Activated T-cell treated with anti-CD3 and anti-CD28 coated beads, Interleukin-2, amount 50 U/mL, for 48 hours (primary cell): ENCODE data around the gene CARD10.

Experiments
- DNase-seq, 2 experiments: peaks; one replicate each; pipeline ENCODE4 v3.0.0-alpha.2; 2020

CARD10 gene, protein sequence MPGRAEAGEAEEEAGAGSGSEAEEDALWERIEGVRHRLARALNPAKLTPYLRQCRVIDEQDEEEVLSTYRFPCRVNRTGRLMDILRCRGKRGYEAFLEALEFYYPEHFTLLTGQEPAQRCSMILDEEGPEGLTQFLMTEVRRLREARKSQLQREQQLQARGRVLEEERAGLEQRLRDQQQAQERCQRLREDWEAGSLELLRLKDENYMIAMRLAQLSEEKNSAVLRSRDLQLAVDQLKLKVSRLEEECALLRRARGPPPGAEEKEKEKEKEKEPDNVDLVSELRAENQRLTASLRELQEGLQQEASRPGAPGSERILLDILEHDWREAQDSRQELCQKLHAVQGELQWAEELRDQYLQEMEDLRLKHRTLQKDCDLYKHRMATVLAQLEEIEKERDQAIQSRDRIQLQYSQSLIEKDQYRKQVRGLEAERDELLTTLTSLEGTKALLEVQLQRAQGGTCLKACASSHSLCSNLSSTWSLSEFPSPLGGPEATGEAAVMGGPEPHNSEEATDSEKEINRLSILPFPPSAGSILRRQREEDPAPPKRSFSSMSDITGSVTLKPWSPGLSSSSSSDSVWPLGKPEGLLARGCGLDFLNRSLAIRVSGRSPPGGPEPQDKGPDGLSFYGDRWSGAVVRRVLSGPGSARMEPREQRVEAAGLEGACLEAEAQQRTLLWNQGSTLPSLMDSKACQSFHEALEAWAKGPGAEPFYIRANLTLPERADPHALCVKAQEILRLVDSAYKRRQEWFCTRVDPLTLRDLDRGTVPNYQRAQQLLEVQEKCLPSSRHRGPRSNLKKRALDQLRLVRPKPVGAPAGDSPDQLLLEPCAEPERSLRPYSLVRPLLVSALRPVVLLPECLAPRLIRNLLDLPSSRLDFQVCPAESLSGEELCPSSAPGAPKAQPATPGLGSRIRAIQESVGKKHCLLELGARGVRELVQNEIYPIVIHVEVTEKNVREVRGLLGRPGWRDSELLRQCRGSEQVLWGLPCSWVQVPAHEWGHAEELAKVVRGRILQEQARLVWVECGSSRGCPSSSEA

GRCh38 chr22:37519268-37520195 lies at the start of gene CARD10:
Gene CARD10 (minus strand): TSS chr22:37519415. CDS start chr22:37519200, 215 bp downstream.
- DNase-seq = no peak

GRCh38 chr22:37568448-37569008 lies 49.3 kb upstream of the CARD10 start:
- DNase-seq = no peak

GRCh38 chr22:37568012-37568411 lies 48.8 kb upstream of the CARD10 start:
- no peak for DNase-seq

DNA sequence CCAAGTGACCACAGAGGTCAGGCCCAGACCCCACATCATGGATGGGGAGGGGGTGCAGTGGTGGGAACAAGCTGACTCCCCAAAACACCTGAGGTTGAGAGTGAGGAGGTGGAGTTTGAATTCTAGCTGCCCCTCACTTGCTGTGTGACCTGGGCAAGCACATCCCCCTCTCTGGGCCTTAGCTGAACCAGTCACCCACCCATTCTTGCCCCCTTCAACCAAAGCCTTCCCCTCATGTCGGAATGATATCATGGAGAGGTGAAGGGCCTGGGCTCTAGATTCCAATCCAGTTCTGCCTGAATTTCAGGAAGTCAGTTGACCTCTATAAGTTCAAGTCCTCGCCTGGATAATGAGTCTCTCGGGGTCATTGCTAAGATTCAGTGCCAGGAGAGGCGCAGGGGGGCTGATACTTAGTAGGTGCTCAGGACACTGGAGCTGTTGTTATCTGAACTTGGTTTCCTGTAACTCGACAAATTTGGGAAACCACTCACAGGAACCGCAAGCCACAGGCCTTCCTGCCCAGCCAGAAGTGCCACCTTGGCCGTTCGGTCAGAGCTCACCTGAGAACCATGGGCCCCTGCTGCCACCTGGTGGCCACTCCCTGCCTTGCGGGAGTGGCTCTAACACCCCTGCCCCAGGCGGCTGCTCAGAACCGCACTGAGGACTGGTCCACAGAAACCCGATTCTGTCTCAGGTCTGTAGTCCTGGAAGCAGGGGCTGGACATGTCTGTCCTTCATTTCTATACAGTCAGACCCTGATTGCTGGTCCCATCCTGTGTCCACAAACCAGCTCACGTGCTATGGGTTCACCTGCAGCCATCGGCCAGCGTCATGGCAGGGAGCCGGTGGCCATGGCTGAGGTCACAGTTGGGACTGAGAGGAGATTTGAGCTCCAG lies 47.9 kb upstream of the CARD10 start:
- peak; percentile 96 for DNase-seq

- peak; percentile 52 to 59 for DNase-seq
Measured at GRCh38 chr22:37566329-37566837, 47.2 kb upstream of the CARD10 start.

DNA sequence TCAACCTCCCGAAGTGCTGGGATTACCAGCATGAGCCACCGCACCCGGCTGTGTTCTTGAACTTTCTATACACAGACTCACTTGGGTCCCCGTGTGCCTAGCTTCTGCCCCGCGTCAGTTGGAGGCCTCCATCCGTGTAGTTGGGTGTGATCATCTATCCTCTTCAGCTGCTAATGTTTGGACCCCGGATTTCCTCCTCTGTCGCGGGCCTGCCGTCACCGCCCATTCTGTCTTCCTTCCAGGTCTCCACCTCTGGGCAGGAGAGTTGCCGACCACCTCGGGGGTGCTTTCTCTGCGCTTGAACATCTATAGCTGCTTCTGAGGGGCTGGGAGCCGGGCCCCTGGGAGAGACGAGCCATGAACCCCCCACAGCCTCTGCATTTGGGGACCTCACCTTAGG lies 46.6 kb upstream of the CARD10 start:
- no peak for DNase-seq

DNA sequence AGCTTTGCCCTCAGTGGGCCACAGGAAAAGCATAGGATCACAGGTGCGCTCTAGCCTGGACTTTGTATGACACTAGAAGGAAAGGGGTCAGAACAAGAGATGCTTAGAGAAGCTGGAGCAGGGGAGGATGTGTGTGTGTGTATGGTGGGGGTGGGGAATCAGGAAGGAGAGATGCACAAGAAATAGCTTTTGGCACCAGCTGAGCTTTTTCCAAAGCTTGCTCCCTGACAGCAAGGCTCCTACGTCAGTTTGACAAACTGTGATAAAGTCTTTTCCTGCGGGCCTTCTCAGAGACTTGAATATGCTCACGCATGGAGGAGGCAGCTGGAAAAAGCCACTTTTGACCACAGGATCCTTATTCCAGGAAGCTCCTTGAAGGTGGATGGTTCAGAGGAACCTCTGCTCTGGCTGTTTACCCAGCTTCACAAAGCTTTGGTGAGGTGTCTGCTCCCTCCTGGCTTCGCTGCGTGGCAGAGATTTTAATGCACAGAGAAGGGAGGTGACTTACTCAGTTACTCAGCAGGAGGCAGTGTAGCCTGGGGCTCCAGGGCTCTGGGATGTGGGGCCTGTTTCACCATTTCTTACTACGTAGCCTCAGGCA lies 45.0 kb upstream of the CARD10 start:
- no peak for DNase-seq

DNA sequence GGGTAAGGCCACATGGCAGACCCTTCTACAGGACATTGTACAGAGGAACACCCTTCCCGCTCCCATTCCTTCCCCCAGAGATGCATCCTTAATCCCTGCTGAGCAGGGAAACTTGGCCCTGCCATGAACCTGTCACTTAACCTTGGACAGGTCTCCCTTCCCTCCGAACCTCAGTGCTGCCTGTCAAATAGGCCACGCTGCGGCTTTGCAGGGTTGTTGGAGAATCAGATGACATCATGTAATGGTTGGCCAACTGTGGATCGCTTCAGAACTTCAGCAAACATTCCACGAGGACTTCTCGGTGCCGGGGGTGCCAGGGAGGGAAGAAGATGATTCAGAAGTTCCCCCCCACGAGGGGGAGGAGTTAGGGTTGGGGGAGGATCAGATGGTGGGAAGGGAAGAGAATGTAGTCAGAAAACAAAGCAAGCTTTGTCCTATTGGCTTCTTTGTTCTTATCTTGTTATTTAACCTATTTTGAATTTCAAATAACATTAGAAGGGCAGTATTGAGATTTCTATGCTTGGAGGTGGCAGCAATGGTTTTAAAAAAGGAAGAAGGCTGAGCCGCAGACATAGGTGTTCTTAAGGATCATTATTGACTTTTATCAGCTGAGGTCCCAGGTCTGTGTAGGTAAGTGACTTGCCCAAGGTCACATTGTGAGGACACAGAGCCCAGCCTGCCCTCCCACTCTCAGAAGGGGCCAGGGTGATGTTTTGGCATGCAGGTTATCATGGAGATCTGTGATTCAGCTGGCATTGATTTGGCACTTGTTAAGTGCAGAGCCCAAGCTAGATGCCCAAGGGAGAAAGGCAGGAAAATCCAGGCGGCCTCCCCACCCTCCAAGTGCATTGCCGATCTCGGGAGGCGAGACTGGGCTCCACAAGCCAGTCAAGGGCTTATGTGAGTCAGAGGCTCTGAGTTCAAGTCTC lies 44.2 kb upstream of the CARD10 start:
- no peak for DNase-seq

GRCh38 chr22:37562049-37562875 lies 43.0 kb upstream of the CARD10 start:
- no peak for DNase-seq

GRCh38 chr22:37561212-37562048 lies 42.2 kb upstream of the CARD10 start:
- peak; percentile 93 to 95 for DNase-seq

- no peak for DNase-seq
Measured at GRCh38 chr22:37560608-37561211, 41.5 kb upstream of the CARD10 start.

DNA sequence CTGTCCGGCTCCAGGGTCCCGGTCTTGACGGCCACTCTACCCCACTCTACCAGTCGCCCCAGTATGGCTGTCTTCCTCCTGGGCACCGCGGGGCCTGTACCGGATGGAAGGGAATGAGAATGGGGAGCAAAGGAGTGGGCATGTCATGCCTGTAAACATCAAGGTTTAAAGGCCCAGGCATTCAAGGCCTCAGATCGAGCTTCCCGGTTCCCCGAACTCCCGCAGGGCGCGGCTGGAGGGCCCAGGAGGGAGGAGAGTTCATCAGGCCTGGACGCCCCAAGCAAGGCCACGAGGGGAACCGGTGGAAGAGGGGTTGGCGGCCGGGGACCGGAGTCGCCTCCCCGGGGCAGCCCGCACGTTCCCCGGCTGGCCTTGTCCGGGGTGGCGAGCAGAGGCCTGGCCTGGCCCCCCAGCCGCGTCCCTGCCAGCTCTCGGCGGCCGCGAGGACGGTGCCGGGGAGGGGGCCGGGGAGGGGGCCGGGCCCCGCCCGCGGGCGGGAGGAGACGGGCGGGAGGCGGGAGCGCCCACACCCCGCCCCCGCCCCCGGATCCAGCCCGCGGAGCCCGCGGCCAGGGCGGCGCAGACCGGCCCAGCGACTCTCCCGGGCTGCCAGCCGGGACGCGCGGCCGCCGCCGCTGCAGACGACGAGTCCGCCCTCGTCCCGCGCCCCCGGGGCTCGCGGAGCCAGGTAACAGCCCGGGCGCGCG lies 40.8 kb upstream of the CARD10 start, which contains the start of gene CDC42EP1:
CDC42EP1 (plus strand) TSS at position 580 of the 707 bp plus-strand sequence. CDS start 5,870 bp downstream, outside the sequence.
- no peak for DNase-seq

DNA sequence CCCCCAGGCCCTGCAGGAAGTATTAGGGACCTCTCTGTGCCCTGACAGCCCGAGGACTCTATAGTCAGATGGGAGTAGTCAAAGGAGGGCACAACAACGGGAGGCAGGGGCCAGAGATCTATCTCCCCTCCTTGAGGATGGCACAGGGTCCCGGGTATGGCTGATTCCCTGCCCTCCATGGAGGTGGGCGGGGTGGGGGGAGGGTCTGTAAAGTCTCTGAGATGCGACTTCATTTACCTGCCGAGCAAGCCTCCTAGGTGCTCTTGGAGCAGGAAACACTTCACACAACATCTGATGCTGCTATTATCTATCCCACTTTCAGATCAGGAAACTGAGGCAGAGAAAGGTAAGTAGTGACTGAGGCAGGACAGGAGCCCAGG lies 40.3 kb upstream of the CARD10 start:
- DNase-seq = no peak

DNA sequence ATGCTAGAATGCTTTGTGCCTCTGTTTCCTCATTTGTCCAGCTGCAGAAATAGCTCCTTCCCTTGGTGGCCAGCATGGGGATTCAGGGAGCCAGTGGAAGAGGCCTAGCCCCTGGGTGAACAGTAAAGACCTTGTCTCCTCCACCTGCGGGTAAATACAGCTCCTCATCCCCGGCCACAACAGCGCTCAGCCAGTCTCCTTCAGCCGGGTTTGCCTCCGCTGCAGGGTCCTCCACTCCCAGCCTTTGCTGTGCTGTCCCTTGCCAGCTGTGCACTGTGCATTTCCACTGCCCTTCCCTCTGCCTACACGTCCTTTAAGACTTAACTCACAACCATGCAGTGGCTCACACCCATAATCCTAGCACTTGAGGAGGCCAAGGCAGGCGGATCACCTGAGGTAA lies 39.6 kb upstream of the CARD10 start:
- DNase-seq = no peak

DNA sequence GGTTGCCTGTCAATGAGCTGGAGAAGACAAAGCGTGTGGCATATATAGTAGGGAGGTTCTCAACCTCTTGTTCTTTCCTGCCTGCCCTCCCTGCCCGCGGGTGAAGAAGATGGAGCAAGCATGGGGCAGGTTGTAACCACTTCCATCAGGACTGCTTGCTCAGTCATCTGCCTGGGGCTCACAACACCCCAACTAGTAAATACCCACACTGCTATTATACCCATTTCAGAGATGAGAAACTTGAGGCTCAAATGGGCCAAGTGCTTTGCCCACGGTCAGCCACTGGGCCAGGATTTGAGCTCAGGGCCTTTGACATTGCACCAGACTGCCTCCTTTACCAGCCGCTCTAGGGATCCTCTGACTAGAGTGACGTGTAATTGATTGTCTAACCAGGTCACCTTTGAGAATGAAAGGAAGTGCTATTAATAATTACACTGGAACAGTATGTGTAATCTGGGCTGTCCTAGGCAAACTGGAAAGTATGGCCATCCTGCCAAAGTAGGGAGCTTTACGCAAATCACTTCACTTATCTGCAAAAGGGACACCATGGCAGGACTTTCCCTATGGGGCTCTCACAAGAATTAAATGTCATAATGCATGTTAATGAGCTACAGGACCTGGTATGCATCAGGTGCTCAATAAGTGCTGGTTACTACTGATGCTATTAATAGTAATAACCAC lies 38.2 kb upstream of the CARD10 start:
- DNase-seq = no peak
